WTC11 (cell line): ENCODE results near the gene HOXB5. TPM values are rescaled to one million over a fixed set of nuclear protein-coding genes. Genes with fewer than 3 reads are reported as not detected.

Source experiments
- ATAC-seq: fragments of 200-7000 bp; cut with Tn5 transposase; 2 replicates; pipeline ENCODE4 v1.10.0; 2021; ENCODE audit warnings: mild to moderate bottlenecking, moderate library complexity
- CTCF ChIA-PET: fragments of 300-600 bp; sonication (Branson Sonifier 250); formaldehyde crosslinking; loops from one replicate; lab custom pipeline; 2021; ENCODE audit warnings: antibody characterized with exemption; lab: Charles Lee
- POLR2A ChIA-PET: fragments of 350-600 bp; sonication (Branson Sonifier 250); formaldehyde crosslinking; loops from one replicate; lab custom pipeline; 2021; ENCODE audit warnings: antibody characterized with exemption; lab: Charles Lee
- DNase-seq: peaks from one replicate; pipeline ENCODE4 v3.0.0; 2021; ENCODE audit warnings: low spot score
- H3K27ac Mint-ChIP-seq: 2 replicates; pipeline ENCODE4 v1.8.0; 2021; ENCODE audit warnings: mixed read lengths
- H3K27me3 Mint-ChIP-seq: 2 replicates; pipeline ENCODE4 v1.8.0; 2021; ENCODE audit warnings: low read depth, mild to moderate bottlenecking, moderate library complexity, mixed read lengths
- H3K36me3 Mint-ChIP-seq: 2 replicates; pipeline ENCODE4 v1.8.0; 2021; ENCODE audit warnings: mixed read lengths
- H3K4me1 Mint-ChIP-seq: 2 replicates; pipeline ENCODE4 v1.8.0; 2022; ENCODE audit warnings: mixed read lengths
- H3K4me3 Mint-ChIP-seq: 2 replicates; pipeline ENCODE4 v1.8.0; 2021; ENCODE audit warnings: mild to moderate bottlenecking, moderate library complexity, mixed read lengths
- H3K9me3 Mint-ChIP-seq: 2 replicates; pipeline ENCODE4 v1.8.0; 2021; ENCODE audit warnings: mixed read lengths
- CTCF ChIP-seq: fragments of 200-600 bp; IDR thresholded peaks from 2 replicates; pipeline ENCODE4 v1.8.0; 2022; ENCODE audit warnings: antibody characterized with exemption
- ELF4 ChIP-seq: sonication (generic); formaldehyde crosslinking; IDR thresholded peaks from 2 replicates; pipeline ENCODE4 v1.8.1; 2022; ENCODE audit warnings: low read depth, mild to moderate bottlenecking, moderate library complexity, missing genetic modification reagents
- ESRRA ChIP-seq: sonication (generic); formaldehyde crosslinking; IDR thresholded peaks from 2 replicates; pipeline ENCODE4 v1.8.1; 2022; ENCODE audit warnings: mild to moderate bottlenecking, missing genetic modification reagents, borderline replicate concordance
- FOXK1 ChIP-seq: sonication (generic); formaldehyde crosslinking; IDR thresholded peaks from 2 replicates; pipeline ENCODE4 v1.8.0; 2022; ENCODE audit warnings: mild to moderate bottlenecking, moderate library complexity, missing genetic modification reagents
- JAZF1 ChIP-seq: fragments of 250-450 bp; sonication (Bioruptor Pico); IDR thresholded peaks from 2 replicates; pipeline ENCODE4 v1.9.0; 2021; ENCODE audit warnings: moderate library complexity, mild to moderate bottlenecking, inconsistent platforms
- KAT7 ChIP-seq: sonication (generic); formaldehyde crosslinking; IDR thresholded peaks from 2 replicates; pipeline ENCODE4 v1.8.1; 2023; ENCODE audit warnings: missing genetic modification reagents, mild to moderate bottlenecking, borderline replicate concordance
- RELA ChIP-seq: sonication (generic); formaldehyde crosslinking; IDR thresholded peaks from 2 replicates; pipeline ENCODE4 v1.8.1; 2022; ENCODE audit warnings: missing genetic modification reagents, mild to moderate bottlenecking, borderline replicate concordance
- ZNF138 ChIP-seq: sonication (generic); formaldehyde crosslinking; conservative IDR thresholded peaks from 2 replicates; pipeline ENCODE4 v1.8.1; 2022; ENCODE audit warnings: mild to moderate bottlenecking, moderate library complexity, missing genetic modification reagents
- ZNF532 ChIP-seq: fragments of 250-450 bp; sonication (Bioruptor Pico); IDR thresholded peaks from 2 replicates; pipeline ENCODE4 v1.9.0; 2021; ENCODE audit warnings: mild to moderate bottlenecking, borderline replicate concordance
- total RNA-seq: library from RNA; stranded (reverse); gene quantifications from 3 replicates; pipeline ENCODE4 v1.2.3, GENCODE V29; 2021
- TF ChIP-seq, protein P1 (sequence below): sonication (generic); formaldehyde crosslinking; IDR thresholded peaks from 2 replicates; pipeline ENCODE4 v1.8.0; 2022; ENCODE audit warnings: mild to moderate bottlenecking, missing genetic modification reagents
- TF ChIP-seq, protein P2 (sequence below): fragments of 250-450 bp; sonication (Bioruptor Pico); IDR thresholded peaks from 2 replicates; pipeline ENCODE4 v1.9.0; 2021; ENCODE audit warnings: moderate library complexity, mild to moderate bottlenecking, inconsistent platforms, borderline replicate concordance
- TF ChIP-seq, protein P3 (sequence below): sonication (generic); formaldehyde crosslinking; IDR thresholded peaks from 2 replicates; pipeline ENCODE4 v1.8.0; 2023; ENCODE audit warnings: missing genetic modification reagents
- TF ChIP-seq, protein P4 (sequence below): sonication (generic); formaldehyde crosslinking; IDR thresholded peaks from 2 replicates; pipeline ENCODE4 v1.8.1; 2022; ENCODE audit warnings: mild to moderate bottlenecking, moderate library complexity, missing genetic modification reagents

HOXB5 gene
- total RNA-seq, 1 experiment from 2014 or later, result not detected

DNA sequence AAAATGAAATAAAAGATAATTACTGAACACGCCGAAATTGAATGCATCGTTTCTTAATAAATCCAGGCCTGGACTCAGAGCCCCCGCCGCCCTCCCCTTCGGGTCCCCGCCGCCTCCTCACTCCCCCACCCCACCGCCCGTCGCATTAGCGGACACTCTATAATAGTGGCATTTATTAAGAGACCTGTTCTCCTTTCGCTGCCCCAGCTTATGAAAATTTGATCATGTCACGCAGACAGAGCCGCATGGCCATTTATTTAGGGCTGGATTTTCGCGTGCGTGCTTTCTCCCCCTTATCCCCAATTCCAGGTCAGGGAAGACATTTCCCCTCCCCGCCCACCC, 42.4 kb downstream of the HOXB5 start:
- Mint-ChIP-seq H3K36me3 (no peaks in the 10 kb centered on the region), H3K4me1 (peaks cover 60% of the 10 kb centered on the region), H3K27me3 (peaks cover 100% of the 10 kb centered on the region; the same call in 1 of the 2 replicates), H3K9me3 (no peaks in the 10 kb centered on the region), H3K27ac (no peak overlapping the region), H3K4me3 (no peak overlapping the region)
- ChIA-PET CTCF (interaction anchor here (0.9 to 2.7 kb wide), 5 partner anchors 18 to 85 kb away, joined by 3 to 11 read pairs (median 6); partner anchors contain the start of gene HOXB5), POLR2A (interaction anchor here (0.9 kb wide), 1 partner anchor 25 kb away, joined by 3 read pairs; no protein-coding TSS in a partner anchor)
- DNase-seq (no peak), ATAC-seq (no peak)
- TF ChIP-seq, protein P1, sequence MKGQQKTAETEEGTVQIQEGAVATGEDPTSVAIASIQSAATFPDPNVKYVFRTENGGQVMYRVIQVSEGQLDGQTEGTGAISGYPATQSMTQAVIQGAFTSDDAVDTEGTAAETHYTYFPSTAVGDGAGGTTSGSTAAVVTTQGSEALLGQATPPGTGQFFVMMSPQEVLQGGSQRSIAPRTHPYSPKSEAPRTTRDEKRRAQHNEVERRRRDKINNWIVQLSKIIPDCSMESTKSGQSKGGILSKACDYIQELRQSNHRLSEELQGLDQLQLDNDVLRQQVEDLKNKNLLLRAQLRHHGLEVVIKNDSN (CRISPR knock-in tag), result no peak
- TF ChIP-seq ZNF138 (no peak), ZNF532 (no peak), ELF4 (CRISPR knock-in tag) (no peak), RELA (CRISPR knock-in tag) (no peak), KAT7 (no peak), JAZF1 (CRISPR knock-in tag) (no peak), FOXK1 (no peak), CTCF (no peak)
- TF ChIP-seq, protein P2, sequence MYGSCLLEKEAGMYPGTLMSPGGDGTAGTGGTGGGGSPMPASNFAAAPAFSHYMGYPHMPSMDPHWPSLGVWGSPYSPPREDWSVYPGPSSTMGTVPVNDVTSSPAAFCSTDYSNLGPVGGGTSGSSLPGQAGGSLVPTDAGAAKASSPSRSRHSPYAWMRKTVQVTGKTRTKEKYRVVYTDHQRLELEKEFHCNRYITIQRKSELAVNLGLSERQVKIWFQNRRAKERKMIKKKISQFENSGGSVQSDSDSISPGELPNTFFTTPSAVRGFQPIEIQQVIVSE (CRISPR knock-in tag), result no peak

GRCh38 chr17:48550502-48551213, 42.9 kb downstream of the HOXB5 start:
- POLR2A ChIA-PET, result no interaction called here
- H3K4me1 Mint-ChIP-seq, result peaks cover 65% of the 10 kb centered on the region
- peak overlapping the region; percentile 52 for H3K4me3 Mint-ChIP-seq
- H3K36me3 Mint-ChIP-seq, result no peaks in the 10 kb centered on the region
- CTCF ChIA-PET, result interaction anchor here (0.9 to 2.7 kb wide), 7 partner anchors 9 to 86 kb away, joined by 3 to 11 read pairs (median 5); partner anchors contain the start of gene HOXB5
- H3K9me3 Mint-ChIP-seq, result no peaks in the 10 kb centered on the region
- ATAC-seq (peak; percentile 4; the same call in 1 of the 2 replicates), DNase-seq (peak; percentile 57)
- H3K27me3 Mint-ChIP-seq, result peaks cover 100% of the 10 kb centered on the region; the same call in 1 of the 2 replicates
- no peak overlapping the region for H3K27ac Mint-ChIP-seq
- TF ChIP-seq, protein P3, sequence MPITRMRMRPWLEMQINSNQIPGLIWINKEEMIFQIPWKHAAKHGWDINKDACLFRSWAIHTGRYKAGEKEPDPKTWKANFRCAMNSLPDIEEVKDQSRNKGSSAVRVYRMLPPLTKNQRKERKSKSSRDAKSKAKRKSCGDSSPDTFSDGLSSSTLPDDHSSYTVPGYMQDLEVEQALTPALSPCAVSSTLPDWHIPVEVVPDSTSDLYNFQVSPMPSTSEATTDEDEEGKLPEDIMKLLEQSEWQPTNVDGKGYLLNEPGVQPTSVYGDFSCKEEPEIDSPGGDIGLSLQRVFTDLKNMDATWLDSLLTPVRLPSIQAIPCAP (CRISPR knock-in tag), result no peak
- TF ChIP-seq, protein P4, sequence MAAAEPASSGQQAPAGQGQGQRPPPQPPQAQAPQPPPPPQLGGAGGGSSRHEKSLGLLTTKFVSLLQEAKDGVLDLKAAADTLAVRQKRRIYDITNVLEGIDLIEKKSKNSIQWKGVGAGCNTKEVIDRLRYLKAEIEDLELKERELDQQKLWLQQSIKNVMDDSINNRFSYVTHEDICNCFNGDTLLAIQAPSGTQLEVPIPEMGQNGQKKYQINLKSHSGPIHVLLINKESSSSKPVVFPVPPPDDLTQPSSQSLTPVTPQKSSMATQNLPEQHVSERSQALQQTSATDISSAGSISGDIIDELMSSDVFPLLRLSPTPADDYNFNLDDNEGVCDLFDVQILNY (CRISPR knock-in tag), result no peak
- no peak for TF ChIP-seq ESRRA
- no peak for TF ChIP-seq ELF4 (CRISPR knock-in tag)
